NCI-H446 treated with DMSO at 0.1 percent for 48 hours (cell line): ENCODE data around the gene LYSMD3.
A peak's percentile ranks its signal among the peaks of the same experiment; 100 is the strongest.

ENCODE experiments used
- DNase-seq: peaks from one replicate; lab custom pipeline; 2025; lab: John Stamatoyannopoulos, UW

Gene LYSMD3

GRCh38 chr5:90548069-90548593 is 18.7 kb upstream of the LYSMD3 start:
- peak; percentile 3 for DNase-seq

- no peak for DNase-seq
These were observed 17.7 kb upstream of the LYSMD3 start for GRCh38 chr5:90547072-90547536.

DNA sequence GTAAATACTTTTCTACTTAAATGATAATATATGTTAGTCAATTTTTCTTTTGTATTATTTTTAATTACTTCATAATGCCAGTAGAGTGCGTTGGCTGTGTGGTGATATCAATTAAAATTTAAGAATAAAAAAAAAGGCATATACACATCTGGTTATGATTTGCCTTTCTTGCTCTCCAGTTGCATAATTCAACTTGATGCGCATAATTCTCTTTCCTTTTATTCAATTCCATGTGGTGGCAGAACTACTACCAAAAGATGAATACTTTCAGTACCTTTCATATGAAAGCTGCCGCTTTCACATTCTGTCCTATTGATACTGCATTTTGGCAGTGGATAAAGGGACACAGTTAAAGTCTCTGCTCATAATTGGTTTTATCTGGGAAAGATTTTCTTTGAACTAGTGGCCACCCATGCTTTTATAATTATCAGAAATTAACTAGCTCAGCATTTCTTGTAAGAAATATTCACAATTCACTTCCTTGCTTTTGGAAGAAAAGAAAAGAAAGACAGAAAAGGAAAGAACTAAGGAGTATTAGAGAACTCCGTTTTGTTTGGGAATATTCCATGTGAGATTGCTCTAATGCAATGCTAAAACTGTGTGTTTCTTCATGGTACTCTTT is 16.9 kb upstream of the LYSMD3 start:
- no peak for DNase-seq

DNA sequence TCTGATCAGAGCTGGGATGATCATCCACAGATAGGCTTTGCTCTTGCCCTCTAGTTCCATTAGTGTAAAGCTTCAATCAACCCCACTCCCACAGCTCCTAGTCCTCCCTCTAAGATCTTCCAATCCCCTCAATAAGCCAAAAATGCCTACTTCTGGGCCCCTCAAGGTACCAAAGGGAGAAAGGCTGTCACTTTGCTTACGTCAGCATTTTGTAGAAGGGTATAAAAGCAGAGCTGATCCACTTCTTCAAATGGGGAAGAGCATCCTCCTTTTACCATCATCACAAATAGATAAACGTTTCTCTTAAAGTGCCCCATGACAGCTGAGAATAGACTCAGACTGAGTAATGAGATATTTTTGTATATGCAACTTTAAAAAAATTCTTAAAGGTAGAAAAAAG is 16.1 kb upstream of the LYSMD3 start:
- DNase-seq, result no peak

GRCh38 chr5:90542827-90543519 is 13.6 kb upstream of the LYSMD3 start:
- DNase-seq, result no peak

- no peak for DNase-seq
These were observed 5.5 kb upstream of the LYSMD3 start for GRCh38 chr5:90534922-90535321.

- no peak for DNase-seq
These were observed 4.4 kb upstream of the LYSMD3 start for GRCh38 chr5:90533794-90534193.

- DNase-seq, result no peak
These were observed 1.5 kb upstream of the LYSMD3 start for GRCh38 chr5:90530736-90531487.

GRCh38 chr5:90529939-90530677 is 724 bp upstream of the LYSMD3 start:
- DNase-seq, result peak; percentile 57

GRCh38 chr5:90528601-90529193 is 687 bp downstream of the LYSMD3 start:
- no peak for DNase-seq

DNA sequence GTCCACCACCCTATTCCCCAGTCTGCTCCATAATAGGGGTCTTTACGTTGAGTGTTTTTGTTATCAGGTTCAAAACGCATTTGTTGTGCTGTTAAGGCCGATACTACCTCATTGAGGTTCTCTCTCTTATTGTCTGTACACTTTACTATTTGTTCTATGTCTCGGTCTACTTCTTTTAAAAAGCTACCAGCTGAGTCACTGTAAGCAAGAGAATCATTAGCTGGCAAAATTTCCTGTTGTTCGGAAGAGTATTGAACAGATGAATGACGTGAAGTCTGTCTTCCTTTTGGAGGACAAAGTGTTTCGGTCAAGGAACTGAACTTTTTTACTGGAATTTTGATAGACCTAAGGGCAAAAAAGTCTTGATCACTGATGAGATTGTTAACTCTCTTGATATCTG is 10.3 kb downstream of the LYSMD3 start:
- no peak for DNase-seq

GRCh38 chr5:90518661-90519060 is 10.7 kb downstream of the LYSMD3 start:
- no peak for DNase-seq

DNA sequence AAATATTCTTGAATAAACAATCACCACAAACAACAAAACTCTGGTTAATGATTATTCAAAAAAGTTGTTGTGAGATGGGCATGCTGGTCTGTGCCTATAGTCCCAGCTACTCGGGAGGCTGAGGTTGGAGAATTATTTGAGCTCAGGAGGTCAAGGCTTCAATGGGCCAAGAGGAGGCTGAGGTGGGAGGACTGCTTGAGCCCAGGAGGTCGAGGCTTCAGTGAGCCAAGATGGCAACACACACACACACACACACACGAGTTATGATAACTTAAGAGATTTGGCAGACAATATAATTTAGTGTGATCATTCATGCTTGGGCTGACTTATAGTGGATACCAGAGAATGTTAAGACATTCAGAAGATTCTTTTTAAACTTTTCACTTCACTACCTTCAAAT is 14.9 kb downstream of the LYSMD3 start:
- DNase-seq, result no peak

- no peak for DNase-seq
These were observed 18.9 kb downstream of the LYSMD3 start for GRCh38 chr5:90510438-90510837.

GRCh38 chr5:90506221-90506620 is 23.2 kb downstream of the LYSMD3 start:
- DNase-seq, result no peak

- DNase-seq, result no peak
These were observed 24.6 kb downstream of the LYSMD3 start for GRCh38 chr5:90504743-90505142.

DNA sequence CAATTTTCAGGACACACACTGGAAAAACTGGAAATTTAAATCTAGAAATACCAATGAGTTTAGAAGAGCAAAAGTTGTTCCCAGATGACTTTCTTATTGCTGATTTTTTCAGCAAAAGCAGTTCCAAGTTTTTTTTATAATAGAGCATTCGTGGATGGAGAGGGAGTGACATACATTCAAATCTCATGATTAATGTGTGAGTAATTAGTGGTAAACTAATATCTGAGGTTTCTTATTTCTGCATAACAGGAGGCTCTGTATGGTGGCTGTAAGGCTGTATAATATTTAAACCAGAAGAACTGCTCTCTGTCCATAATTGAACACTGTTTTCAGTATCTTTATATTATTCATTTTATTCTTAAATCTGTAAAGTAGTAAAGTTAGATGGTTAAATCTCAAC is 25.8 kb downstream of the LYSMD3 start:
- no peak for DNase-seq

DNA sequence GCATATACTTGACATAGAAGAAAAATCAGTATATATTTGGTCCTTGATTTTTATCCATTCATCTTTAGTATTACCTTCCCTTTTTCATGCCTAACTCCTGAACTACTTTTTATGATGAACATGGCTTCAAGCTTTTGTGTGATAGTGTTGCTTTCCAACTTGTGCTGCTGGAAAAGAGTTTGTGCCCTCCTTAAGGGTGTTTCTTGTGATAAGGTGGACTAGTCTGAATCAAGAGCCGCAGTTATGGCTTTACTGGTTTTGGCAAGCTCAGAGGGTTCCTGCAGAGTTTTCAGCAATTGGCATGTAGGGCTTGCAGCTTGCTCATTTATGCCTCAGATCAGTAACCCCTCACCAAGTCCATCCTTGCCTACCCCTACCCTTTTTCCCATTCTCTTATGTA is 34.2 kb downstream of the LYSMD3 start:
- DNase-seq, result no peak

GRCh38 chr5:90494043-90494442 is 35.3 kb downstream of the LYSMD3 start:
- no peak for DNase-seq

- DNase-seq, result no peak
These were observed 40.6 kb downstream of the LYSMD3 start for GRCh38 chr5:90488791-90489190.

GRCh38 chr5:90484540-90484939 is 44.8 kb downstream of the LYSMD3 start:
- DNase-seq, result no peak

DNA sequence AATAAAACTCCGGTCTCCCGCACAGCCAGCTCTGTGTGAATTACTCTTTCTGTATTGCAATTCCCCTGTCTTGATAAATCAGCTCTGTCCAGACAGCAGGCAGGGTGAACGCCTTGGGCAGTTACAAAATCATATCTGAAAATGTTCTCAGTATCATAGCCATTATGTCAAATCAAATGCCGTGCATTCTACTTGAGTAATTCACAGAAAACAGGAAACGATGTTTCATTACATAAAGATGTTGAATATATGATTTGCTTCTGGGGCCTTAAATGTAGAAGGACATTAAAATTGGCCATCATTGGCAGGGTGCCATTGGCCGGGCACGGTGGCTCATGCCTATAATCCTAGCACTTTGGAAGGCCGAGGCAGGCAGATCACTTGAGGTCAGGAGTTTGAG is 46.2 kb downstream of the LYSMD3 start:
- DNase-seq, result no peak
